Erythroblast (primary cell): Measurements from ENCODE around the gene TCF20.

Experiments
- GATA1 ChIP-seq: IDR thresholded peaks from 2 replicates; pipeline ENCODE4 v1.6.1; 2011; ENCODE audit warnings: low read depth, mild to moderate bottlenecking, control low read depth, low read length, moderate library complexity
- POLR2A ChIP-seq: IDR thresholded peaks from 2 replicates; pipeline ENCODE4 v1.6.1; 2011; ENCODE audit warnings: mild to moderate bottlenecking, low read length

DNA sequence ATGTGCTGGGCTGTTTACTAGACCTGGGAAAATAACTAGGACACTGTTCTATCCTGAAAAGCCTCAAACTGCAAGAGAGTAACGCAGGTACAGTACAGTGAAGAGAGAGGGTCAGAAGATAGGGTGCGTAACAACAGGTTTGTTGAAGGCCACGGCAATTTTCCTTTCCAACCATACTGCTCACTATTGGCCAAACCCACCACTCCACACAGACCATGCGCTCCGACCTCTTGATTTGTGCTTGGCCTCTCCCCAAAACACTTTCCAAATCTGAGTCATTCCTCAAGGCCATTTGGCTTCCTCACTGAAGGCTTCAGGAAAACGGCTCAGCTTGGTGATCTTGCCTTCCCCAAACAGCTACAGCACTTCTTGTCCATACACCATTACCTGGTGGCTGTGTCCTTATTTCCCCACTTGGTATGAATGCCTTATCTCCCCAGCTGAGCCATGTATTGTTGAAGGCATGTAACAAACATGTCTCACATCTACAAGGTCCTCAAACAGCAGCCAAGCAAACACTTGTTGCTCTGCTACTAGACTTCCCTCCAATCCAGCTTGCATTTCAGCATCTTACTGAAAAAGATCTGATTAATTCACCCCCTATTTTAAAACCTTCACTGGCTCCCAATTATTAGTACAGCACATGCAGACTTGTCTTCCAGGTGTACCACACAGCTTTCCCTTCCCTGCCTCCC lies 40.9 kb downstream of the TCF20 start:
- TF ChIP-seq POLR2A (no peak), GATA1 (no peak)
